ENCODE data around the gene TMEM203.

The TMEM203 gene

GRCh38 chr9:137157618-137158415 is 47.6 kb downstream of the TMEM203 start:
- Histone ChIP-seq H3K27me3 (ENCODE audit: control insufficient read depth, insufficient read depth, low read length) (peaks cover 82% of the 10 kb centered on the region), H3K4me3 (ENCODE audit: low read depth, low read length) (no peak overlapping the region), H3K9me3 (ENCODE audit: control insufficient read depth, insufficient read depth, low read depth, low read length) (peaks cover 6% of the 10 kb centered on the region; the same call in 1 of the 2 replicates), H3K27ac (ENCODE audit: low read depth, low read length) (no peak overlapping the region), H3K4me1 (ENCODE audit: control insufficient read depth, insufficient read depth, low read length) (peaks cover 6% of the 10 kb centered on the region; the same call in 1 of the 2 replicates), H3K9ac (ENCODE audit: low read length) (no peak overlapping the region), H3K36me3 (ENCODE audit: control insufficient read depth, insufficient read depth, low read length) (no peaks in the 10 kb centered on the region)

- H3K4me1 ChIP-seq (ENCODE audit: control insufficient read depth, insufficient read depth, low read length) = peaks cover 6% of the 10 kb centered on the region; the same call in 1 of the 2 replicates
- peaks cover 72% of the 10 kb centered on the region for H3K27me3 ChIP-seq (ENCODE audit: control insufficient read depth, insufficient read depth, low read length)
- no peak overlapping the region for H3K9ac ChIP-seq (ENCODE audit: low read length)
- H3K27ac ChIP-seq (ENCODE audit: low read depth, low read length) = no peak overlapping the region
- H3K9me3 ChIP-seq (ENCODE audit: control insufficient read depth, insufficient read depth, low read depth, low read length) = peaks cover 7% of the 10 kb centered on the region; the same call in 1 of the 2 replicates
- H3K4me3 ChIP-seq (ENCODE audit: low read depth, low read length) = peak overlapping the region; percentile 64
- H3K36me3 ChIP-seq (ENCODE audit: control insufficient read depth, insufficient read depth, low read length) = no peaks in the 10 kb centered on the region
Measured at GRCh38 chr9:137156567-137157375, 48.7 kb downstream of the TMEM203 start.

Measured in HUES6 (cell line).